ENCODE results near the gene TENM4. TPM values are rescaled to one million over a fixed set of nuclear protein-coding genes. Genes with fewer than 3 reads are reported as not detected.
A peak's percentile ranks its signal among the peaks of the same experiment; 100 is the strongest.

The TENM4 gene
- total and polyA plus RNA-seq, 4 experiments from 2014 or later, result 0.25 to 0.28 TPM; not detected in 2

GRCh38 chr11:79314906-79315689 lies 125.7 kb downstream of the TENM4 start:
- no peaks in the 10 kb centered on the region for H3K36me3 Mint-ChIP-seq
- intact Hi-C loops (cut with micrococcal nuclease), result no loop called here
- ChIA-PET CTCF (ENCODE audit: partially characterized antibody) (no interaction called here), POLR2A (ENCODE audit: partially characterized antibody) (no interaction called here)
- H3K27ac Mint-ChIP-seq, result no peak overlapping the region
- no peak overlapping the region for H3K4me3 Mint-ChIP-seq
- peaks cover 0 to 5% (median 1%) of the 10 kb centered on the region in 8 donors for H3K9me3 Mint-ChIP-seq
- H3K36me3 ChIP-seq (ENCODE audit: insufficient read depth, low read length), result no peaks in the 10 kb centered on the region
- no peak overlapping the region for H3K4me3 ChIP-seq (ENCODE audit: low read length in 2 of 2)
- H3K9me3 ChIP-seq (ENCODE audit: control insufficient read depth in 1 of 2, low read length in 2 of 2), result no peaks in the 10 kb centered on the region
- no peaks in the 10 kb centered on the region for H3K27me3 ChIP-seq (ENCODE audit: insufficient read depth, low read length)
- no peaks in the 10 kb centered on the region for H3K4me1 Mint-ChIP-seq
- H3K27me3 Mint-ChIP-seq, result no peaks in the 10 kb centered on the region
- no peak for DNase-seq
- no peaks in the 10 kb centered on the region for H3K4me1 ChIP-seq (ENCODE audit: insufficient read depth, low read length)
- no peak overlapping the region for H3K27ac ChIP-seq (ENCODE audit: low read depth, low read length)

- no peaks in the 10 kb centered on the region for H3K27me3 ChIP-seq (ENCODE audit: insufficient read depth, low read length)
- Mint-ChIP-seq H3K27ac (no peak overlapping the region), H3K4me1 (no peaks in the 10 kb centered on the region), H3K9me3 (peaks cover 0 to 5% (median 1%) of the 10 kb centered on the region in 8 donors), H3K27me3 (no peaks in the 10 kb centered on the region), H3K36me3 (no peaks in the 10 kb centered on the region), H3K4me3 (no peak overlapping the region)
- no peak for DNase-seq
- no peaks in the 10 kb centered on the region for H3K36me3 ChIP-seq (ENCODE audit: insufficient read depth, low read length)
- CTCF ChIA-PET (ENCODE audit: partially characterized antibody), result no interaction called here
- H3K4me3 ChIP-seq (ENCODE audit: low read length in 2 of 2), result no peak overlapping the region
- no peaks in the 10 kb centered on the region for H3K9me3 ChIP-seq (ENCODE audit: control insufficient read depth in 1 of 2, low read length in 2 of 2)
- POLR2A ChIA-PET (ENCODE audit: partially characterized antibody), result no interaction called here
- no peak overlapping the region for H3K27ac ChIP-seq (ENCODE audit: low read depth, low read length)
- intact Hi-C loops (cut with micrococcal nuclease), result no loop called here
- no peaks in the 10 kb centered on the region for H3K4me1 ChIP-seq (ENCODE audit: insufficient read depth, low read length)
These were observed 127.3 kb downstream of the TENM4 start for GRCh38 chr11:79313530-79313913.

- no peak overlapping the region for H3K27ac ChIP-seq (ENCODE audit: low read depth, low read length)
- no peaks in the 10 kb centered on the region for H3K36me3 ChIP-seq (ENCODE audit: insufficient read depth, low read length)
- Mint-ChIP-seq H3K4me3 (no peak overlapping the region), H3K27me3 (no peaks in the 10 kb centered on the region), H3K4me1 (no peaks in the 10 kb centered on the region), H3K27ac (no peak overlapping the region), H3K36me3 (no peaks in the 10 kb centered on the region), H3K9me3 (peaks cover 0 to 5% (median 1%) of the 10 kb centered on the region in 8 donors)
- CTCF ChIA-PET (ENCODE audit: partially characterized antibody), result no interaction called here
- H3K4me3 ChIP-seq (ENCODE audit: low read length in 2 of 2), result no peak overlapping the region
- no peaks in the 10 kb centered on the region for H3K9me3 ChIP-seq (ENCODE audit: control insufficient read depth in 1 of 2, low read length in 2 of 2)
- H3K4me1 ChIP-seq (ENCODE audit: insufficient read depth, low read length), result no peaks in the 10 kb centered on the region
- intact Hi-C loops (cut with micrococcal nuclease), result no loop called here
- POLR2A ChIA-PET (ENCODE audit: partially characterized antibody), result no interaction called here
- no peak for DNase-seq
- H3K27me3 ChIP-seq (ENCODE audit: insufficient read depth, low read length), result no peaks in the 10 kb centered on the region
These were observed 128.0 kb downstream of the TENM4 start for GRCh38 chr11:79312617-79313529.

DNA sequence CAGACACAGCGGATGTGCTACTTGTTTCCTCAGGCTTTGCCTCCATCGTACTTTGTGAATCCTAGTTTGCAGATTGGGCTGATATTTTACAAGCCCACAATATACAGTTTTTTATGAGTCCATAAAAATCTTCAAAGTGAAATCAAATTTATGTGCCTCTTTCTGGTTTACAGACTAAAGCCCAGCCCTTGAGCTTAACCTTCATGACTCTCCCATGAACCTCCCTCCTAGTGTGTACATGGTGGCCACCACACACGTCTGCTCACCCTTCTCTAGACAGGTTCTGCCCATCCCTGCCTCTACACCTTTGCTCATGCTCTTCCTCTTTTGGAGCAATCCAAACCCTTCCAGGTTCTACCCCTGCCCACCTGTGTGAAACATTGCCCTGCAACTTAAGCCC lies 129.4 kb downstream of the TENM4 start:
- Mint-ChIP-seq H3K4me1 (no peaks in the 10 kb centered on the region), H3K9me3 (peaks cover 0 to 5% (median 3%) of the 10 kb centered on the region in 8 donors), H3K27ac (peak overlapping the region in 1 of 7 donors; percentile 10), H3K27me3 (no peaks in the 10 kb centered on the region), H3K36me3 (no peaks in the 10 kb centered on the region), H3K4me3 (no peak overlapping the region)
- no peaks in the 10 kb centered on the region for H3K9me3 ChIP-seq (ENCODE audit: control insufficient read depth in 1 of 2, low read length in 2 of 2)
- POLR2A ChIA-PET (ENCODE audit: partially characterized antibody), result no interaction called here
- intact Hi-C loops (cut with micrococcal nuclease), result no loop called here
- CTCF ChIA-PET (ENCODE audit: partially characterized antibody), result no interaction called here
- H3K27ac ChIP-seq (ENCODE audit: low read depth, low read length), result no peak overlapping the region
- H3K27me3 ChIP-seq (ENCODE audit: insufficient read depth, low read length), result no peaks in the 10 kb centered on the region
- H3K4me3 ChIP-seq (ENCODE audit: low read length in 2 of 2), result no peak overlapping the region
- H3K36me3 ChIP-seq (ENCODE audit: insufficient read depth, low read length), result no peaks in the 10 kb centered on the region
- no peaks in the 10 kb centered on the region for H3K4me1 ChIP-seq (ENCODE audit: insufficient read depth, low read length)
- no peak for DNase-seq

GRCh38 chr11:79309407-79309806 lies 131.4 kb downstream of the TENM4 start:
- ChIA-PET CTCF (ENCODE audit: partially characterized antibody) (no interaction called here), POLR2A (ENCODE audit: partially characterized antibody) (no interaction called here)
- Histone ChIP-seq H3K4me3 (ENCODE audit: low read length in 2 of 2) (no peak overlapping the region), H3K9me3 (ENCODE audit: control insufficient read depth in 1 of 2, low read length in 2 of 2) (no peaks in the 10 kb centered on the region), H3K4me1 (ENCODE audit: insufficient read depth, low read length) (no peaks in the 10 kb centered on the region), H3K36me3 (ENCODE audit: insufficient read depth, low read length) (no peaks in the 10 kb centered on the region), H3K27me3 (ENCODE audit: insufficient read depth, low read length) (no peaks in the 10 kb centered on the region), H3K27ac (ENCODE audit: low read depth, low read length) (no peak overlapping the region)
- H3K36me3 Mint-ChIP-seq, result no peaks in the 10 kb centered on the region
- no peak for DNase-seq
- H3K27ac Mint-ChIP-seq, result no peak overlapping the region
- no peaks in the 10 kb centered on the region for H3K27me3 Mint-ChIP-seq
- no peak overlapping the region for H3K4me3 Mint-ChIP-seq
- peaks cover 0 to 4% (median 0%) of the 10 kb centered on the region in 8 donors for H3K9me3 Mint-ChIP-seq
- H3K4me1 Mint-ChIP-seq, result peaks cover 0 to 2% (median 0%) of the 10 kb centered on the region in 4 donors
- intact Hi-C loops (cut with micrococcal nuclease), result no loop called here

DNA sequence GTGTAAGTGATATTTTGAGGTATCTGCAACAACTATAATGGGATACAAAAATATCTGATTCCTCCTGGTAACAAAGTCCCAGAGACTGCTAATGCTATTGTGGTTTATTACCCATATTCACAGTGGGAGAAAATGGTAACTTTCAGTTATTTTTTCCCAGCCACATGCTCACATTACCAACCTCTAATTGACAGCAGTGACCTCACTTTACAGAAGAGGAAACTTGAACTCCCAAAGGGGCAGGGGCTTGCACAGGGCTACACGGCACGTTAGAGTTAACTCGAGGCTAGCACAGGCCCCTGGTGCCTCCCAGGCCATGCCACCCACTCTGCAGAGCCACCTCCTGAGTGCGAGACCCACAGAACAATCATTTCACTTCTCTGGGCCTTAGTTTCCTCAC lies 132.4 kb downstream of the TENM4 start:
- no peak for DNase-seq
- H3K4me1 ChIP-seq (ENCODE audit: insufficient read depth, low read length), result no peaks in the 10 kb centered on the region
- no peaks in the 10 kb centered on the region for H3K27me3 ChIP-seq (ENCODE audit: insufficient read depth, low read length)
- no peaks in the 10 kb centered on the region for H3K36me3 ChIP-seq (ENCODE audit: insufficient read depth, low read length)
- ChIA-PET POLR2A (ENCODE audit: partially characterized antibody) (no interaction called here), CTCF (ENCODE audit: partially characterized antibody) (no interaction called here)
- no peak overlapping the region for H3K27ac Mint-ChIP-seq
- H3K4me3 ChIP-seq (ENCODE audit: low read length in 2 of 2), result no peak overlapping the region
- no peak overlapping the region for H3K27ac ChIP-seq (ENCODE audit: low read depth, low read length)
- intact Hi-C loops (cut with micrococcal nuclease), result no loop called here
- no peaks in the 10 kb centered on the region for H3K27me3 Mint-ChIP-seq
- peaks cover 0 to 2% (median 0%) of the 10 kb centered on the region in 4 donors for H3K4me1 Mint-ChIP-seq
- no peaks in the 10 kb centered on the region for H3K36me3 Mint-ChIP-seq
- H3K9me3 ChIP-seq (ENCODE audit: control insufficient read depth in 1 of 2, low read length in 2 of 2), result no peaks in the 10 kb centered on the region
- peaks cover 0 to 3% (median 0%) of the 10 kb centered on the region in 8 donors for H3K9me3 Mint-ChIP-seq
- H3K4me3 Mint-ChIP-seq, result no peak overlapping the region

DNA sequence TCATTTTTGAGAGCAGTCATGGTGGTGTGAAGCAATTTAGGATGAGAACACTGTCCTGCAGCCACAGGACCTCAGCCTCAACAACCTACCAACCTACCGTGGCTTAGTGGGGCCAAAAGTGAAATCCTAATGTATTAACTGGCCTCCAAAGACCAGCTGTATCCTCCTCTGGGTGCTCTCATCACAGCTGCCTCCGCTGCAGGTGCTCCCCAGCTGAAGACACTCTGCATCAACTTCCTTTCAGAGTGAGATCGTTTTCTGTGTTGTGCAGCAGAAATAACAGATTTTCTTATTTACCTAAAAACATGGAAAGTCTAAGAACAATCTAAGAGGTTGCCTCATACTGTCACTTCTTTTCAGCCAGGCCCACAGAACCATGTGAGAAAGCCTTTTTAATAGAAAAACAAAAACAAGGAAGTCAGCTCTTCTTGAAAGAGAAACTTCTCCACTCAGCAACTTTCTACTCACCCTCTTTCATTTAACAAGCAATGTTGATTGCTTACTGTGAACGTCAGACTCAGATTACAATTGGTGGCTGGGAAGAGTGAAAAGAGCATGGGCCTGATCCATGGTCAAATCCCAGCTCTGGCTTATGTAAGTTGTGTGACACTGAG lies 136.1 kb downstream of the TENM4 start:
- H3K27ac Mint-ChIP-seq, result no peak overlapping the region
- intact Hi-C loops (cut with micrococcal nuclease), result no loop called here
- CTCF ChIA-PET (ENCODE audit: partially characterized antibody), result no interaction called here

More for the DNA sequence above, 136.1 kb downstream of the TENM4 start:
- Histone ChIP-seq H3K4me1 (ENCODE audit: insufficient read depth, low read length) (no peaks in the 10 kb centered on the region), H3K9me3 (ENCODE audit: control insufficient read depth in 1 of 2, low read length in 2 of 2) (no peaks in the 10 kb centered on the region), H3K36me3 (ENCODE audit: insufficient read depth, low read length) (no peaks in the 10 kb centered on the region), H3K27me3 (ENCODE audit: insufficient read depth, low read length) (no peaks in the 10 kb centered on the region), H3K4me3 (ENCODE audit: low read length in 2 of 2) (no peak overlapping the region), H3K27ac (ENCODE audit: low read depth, low read length) (no peak overlapping the region)
- POLR2A ChIA-PET (ENCODE audit: partially characterized antibody), result no interaction called here
- Mint-ChIP-seq H3K27me3 (no peaks in the 10 kb centered on the region), H3K4me3 (peak overlapping the region in 1 of 8 donors; percentile 11), H3K9me3 (peaks cover 0 to 3% (median 0%) of the 10 kb centered on the region in 8 donors), H3K36me3 (no peaks in the 10 kb centered on the region), H3K4me1 (peaks cover 0 to 2% (median 0%) of the 10 kb centered on the region in 4 donors)
- no peak for DNase-seq

All from CD4-positive, alpha-beta memory T cell (primary cell).